Measurements from ENCODE around the gene MGMT. TPM values are rescaled to one million over a fixed set of nuclear protein-coding genes. Genes with fewer than 3 reads are reported as not detected.

The MGMT gene
- total and polyA plus RNA-seq, 9 of the 15 experiments (the other 6 are each of a cell fraction or from before 2014, with no cell fraction given) = 0.03 to 0.29 (median 0.11) TPM; not detected in 4

GRCh38 chr10:129486805-129487204 is 19.8 kb downstream of the MGMT start:
- Histone ChIP-seq H3K9me3 (replicated peaks; ENCODE audit: control insufficient read depth, insufficient read depth, low read depth, low read length) (no peaks in the 10 kb centered on the region), H3K9me1 (ENCODE audit: control insufficient read depth, insufficient read depth, low read length) (no peaks in the 10 kb centered on the region), H3K9ac (ENCODE audit: insufficient read depth in 1 of 2, low read depth in 2 of 2, low read length in 2 of 2) (no peak overlapping the region), H2AFZ (ENCODE audit: low read depth, low read length) (no peak overlapping the region), H3K4me2 (ENCODE audit: insufficient read depth, low read length) (no peak overlapping the region), H3K36me3 (ENCODE audit: control insufficient read depth, insufficient read depth, low read length) (no peaks in the 10 kb centered on the region), H3K4me1 (replicated peaks in 1 of 2; ENCODE audit: control insufficient read depth in 2 of 2, insufficient read depth in 2 of 2, low read length in 2 of 2) (no peaks in the 10 kb centered on the region), H3K79me2 (ENCODE audit: control insufficient read depth, insufficient read depth, low read length) (no peaks in the 10 kb centered on the region), H3K27ac (ENCODE audit: extremely low read depth, low read depth, low read length) (no peak overlapping the region), H4K20me1 (replicated peaks; ENCODE audit: control insufficient read depth, insufficient read depth, low read length) (no peaks in the 10 kb centered on the region), H3K27me3 (ENCODE audit: control insufficient read depth in 2 of 2, insufficient read depth in 2 of 2, low read length in 2 of 2) (no peaks in the 10 kb centered on the region), H3K4me3 (no peak overlapping the region)
- DNase-seq (ENCODE audit: extremely low read depth in 1 of 4, low spot score in 3 of 4) = no peak
- FAIRE-seq = no peak
- no peak for ATAC-seq
- in situ Hi-C loops (cut with MboI) (no loop called here), intact Hi-C loops (cut with micrococcal nuclease) (no loop called here)
- BruUV-seq (replicated peaks) = no TSS peak
- 0% methylated on average over 3 of the region's 3 CpGs for WGBS (ENCODE audit: insufficient coverage, low coverage, missing lambda C conversion rate)
- CTCF ChIA-PET (ENCODE audit: low intra/inter-chr PET ratio) = no interaction called here
- POLR2A ChIA-PET = no interaction called here
- TF ChIP-seq FOXP1 (CRISPR knock-in tag; IDR thresholded peaks at IDR 0.05) (no peak), CREB3 (tag; conservative IDR thresholded peaks at IDR 0.05; ENCODE audit: low read depth) (no peak), NR0B1 (IDR thresholded peaks at IDR 0.05; ENCODE audit: partially characterized antibody) (no peak), SMARCA4 (IDR thresholded peaks at IDR 0.05) (no peak), STAG1 (CRISPR knock-in tag; IDR thresholded peaks at IDR 0.05; ENCODE audit: borderline replicate concordance) (no peak), RBBP5 (IDR thresholded peaks at IDR 0.05; ENCODE audit: borderline replicate concordance, insufficient read depth, low read length, poor library complexity, severe bottlenecking) (no peak), HNRNPH1 (optimal IDR thresholded peaks at IDR 0.05; ENCODE audit: low read depth, low read length) (no peak), BRF1 (IDR thresholded peaks at IDR 0.05; ENCODE audit: borderline replicate concordance, extremely low read depth, insufficient read length) (no peak), JUNB (CRISPR knock-in tag; conservative IDR thresholded peaks at IDR 0.05) (no peak), PHB2 (IDR thresholded peaks at IDR 0.05; ENCODE audit: low read depth) (no peak), ZSCAN32 (CRISPR knock-in tag; IDR thresholded peaks at IDR 0.05) (no peak), ZNF57 (CRISPR knock-in tag; IDR thresholded peaks at IDR 0.05) (no peak)

All from K562 (cell line).